IMR-90 (cell line): Measurements from ENCODE around the gene CLEC2B.

Experiments
- FOS ChIP-seq: fragments of 150-350 bp; IDR thresholded peaks from 2 replicates; pipeline ENCODE4 v1.6.1; 2016; ENCODE audit warnings: low read depth, low read length
- MAFK ChIP-seq: IDR thresholded peaks from 2 replicates; pipeline ENCODE4 v1.6.1; 2012; ENCODE audit warnings: low read depth, low read length, improper control_type of control experiment
- MAZ ChIP-seq: IDR thresholded peaks from 2 replicates; pipeline ENCODE4 v1.6.1; 2012; ENCODE audit warnings: low read depth, mild to moderate bottlenecking, low read length, improper control_type of control experiment, moderate library complexity, borderline replicate concordance
- NFE2L2 ChIP-seq: fragments of 150-350 bp; IDR thresholded peaks from 2 replicates; pipeline ENCODE4 v1.6.1; 2016; ENCODE audit warnings: low read depth, mild to moderate bottlenecking, low read length
- POLR2A ChIP-seq: IDR thresholded peaks from 2 replicates; pipeline ENCODE4 v1.6.1; 2012; ENCODE audit warnings: mild to moderate bottlenecking, low read depth, low read length
- RCOR1 ChIP-seq: IDR thresholded peaks from 2 replicates; pipeline ENCODE4 v1.6.1; 2012; ENCODE audit warnings: mild to moderate bottlenecking, low read length, improper control_type of control experiment; ENCODE audit not compliant: insufficient replicate concordance
- RFX5 ChIP-seq: IDR thresholded peaks from 2 replicates; pipeline ENCODE4 v1.8.0; 2012; ENCODE audit warnings: low read depth, mild to moderate bottlenecking, low read length, moderate library complexity
- TF ChIP-seq, protein P1 (sequence below): conservative IDR thresholded peaks from 2 replicates; pipeline ENCODE4 v1.5.1; 2012; ENCODE audit warnings: mild to moderate bottlenecking, low read depth, low read length, improper control_type of control experiment
- TF ChIP-seq, protein P2 (sequence below): fragments of 150-350 bp; IDR thresholded peaks from 2 replicates; pipeline ENCODE4 v1.6.1; 2016; ENCODE audit warnings: low read depth, mild to moderate bottlenecking, low read length, moderate library complexity, borderline replicate concordance

- TF ChIP-seq, protein P1, sequence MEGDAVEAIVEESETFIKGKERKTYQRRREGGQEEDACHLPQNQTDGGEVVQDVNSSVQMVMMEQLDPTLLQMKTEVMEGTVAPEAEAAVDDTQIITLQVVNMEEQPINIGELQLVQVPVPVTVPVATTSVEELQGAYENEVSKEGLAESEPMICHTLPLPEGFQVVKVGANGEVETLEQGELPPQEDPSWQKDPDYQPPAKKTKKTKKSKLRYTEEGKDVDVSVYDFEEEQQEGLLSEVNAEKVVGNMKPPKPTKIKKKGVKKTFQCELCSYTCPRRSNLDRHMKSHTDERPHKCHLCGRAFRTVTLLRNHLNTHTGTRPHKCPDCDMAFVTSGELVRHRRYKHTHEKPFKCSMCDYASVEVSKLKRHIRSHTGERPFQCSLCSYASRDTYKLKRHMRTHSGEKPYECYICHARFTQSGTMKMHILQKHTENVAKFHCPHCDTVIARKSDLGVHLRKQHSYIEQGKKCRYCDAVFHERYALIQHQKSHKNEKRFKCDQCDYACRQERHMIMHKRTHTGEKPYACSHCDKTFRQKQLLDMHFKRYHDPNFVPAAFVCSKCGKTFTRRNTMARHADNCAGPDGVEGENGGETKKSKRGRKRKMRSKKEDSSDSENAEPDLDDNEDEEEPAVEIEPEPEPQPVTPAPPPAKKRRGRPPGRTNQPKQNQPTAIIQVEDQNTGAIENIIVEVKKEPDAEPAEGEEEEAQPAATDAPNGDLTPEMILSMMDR, result no peak
- TF ChIP-seq MAFK (no peak), FOS (no peak), POLR2A (no peak), RFX5 (no peak), NFE2L2 (no peak), RCOR1 (no peak), MAZ (no peak)
- TF ChIP-seq, protein P2, sequence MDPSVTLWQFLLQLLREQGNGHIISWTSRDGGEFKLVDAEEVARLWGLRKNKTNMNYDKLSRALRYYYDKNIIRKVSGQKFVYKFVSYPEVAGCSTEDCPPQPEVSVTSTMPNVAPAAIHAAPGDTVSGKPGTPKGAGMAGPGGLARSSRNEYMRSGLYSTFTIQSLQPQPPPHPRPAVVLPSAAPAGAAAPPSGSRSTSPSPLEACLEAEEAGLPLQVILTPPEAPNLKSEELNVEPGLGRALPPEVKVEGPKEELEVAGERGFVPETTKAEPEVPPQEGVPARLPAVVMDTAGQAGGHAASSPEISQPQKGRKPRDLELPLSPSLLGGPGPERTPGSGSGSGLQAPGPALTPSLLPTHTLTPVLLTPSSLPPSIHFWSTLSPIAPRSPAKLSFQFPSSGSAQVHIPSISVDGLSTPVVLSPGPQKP, result no peak
Measured at GRCh38 chr12:9851927-9852326, 17.2 kb downstream of the CLEC2B start.
